ENCODE results near the gene CCDC63. TPM values are rescaled to one million over a fixed set of nuclear protein-coding genes. Genes with fewer than 3 reads are reported as not detected.

The CCDC63 gene
- total RNA-seq, 3 donors from 2014 or later, result not detected

GRCh38 chr12:110921262-110921661, 74.5 kb downstream of the CCDC63 start:
- TF ChIP-seq CTCF (IDR thresholded peaks at IDR 0.05) (no peak), POLR2A (IDR thresholded peaks at IDR 0.05) (no peak), POLR2AphosphoS5 (IDR thresholded peaks at IDR 0.05) (no peak)
- no peaks in the 10 kb centered on the region for H3K9me3 ChIP-seq
- H3K4me3 ChIP-seq, result no peak overlapping the region
- no peaks in the 10 kb centered on the region for H3K4me1 ChIP-seq
- no peak for DNase-seq (ENCODE audit: low spot score in 2 of 2)
- no peaks in the 10 kb centered on the region for H3K36me3 ChIP-seq
- intact Hi-C loops (cut with DNase I; ENCODE audit: low total_unique reads), result no loop called here
- H3K27me3 ChIP-seq, result peaks cover 0 to 7% of the 10 kb centered on the region in 2 donors
- no peak overlapping the region for H3K27ac ChIP-seq

DNA sequence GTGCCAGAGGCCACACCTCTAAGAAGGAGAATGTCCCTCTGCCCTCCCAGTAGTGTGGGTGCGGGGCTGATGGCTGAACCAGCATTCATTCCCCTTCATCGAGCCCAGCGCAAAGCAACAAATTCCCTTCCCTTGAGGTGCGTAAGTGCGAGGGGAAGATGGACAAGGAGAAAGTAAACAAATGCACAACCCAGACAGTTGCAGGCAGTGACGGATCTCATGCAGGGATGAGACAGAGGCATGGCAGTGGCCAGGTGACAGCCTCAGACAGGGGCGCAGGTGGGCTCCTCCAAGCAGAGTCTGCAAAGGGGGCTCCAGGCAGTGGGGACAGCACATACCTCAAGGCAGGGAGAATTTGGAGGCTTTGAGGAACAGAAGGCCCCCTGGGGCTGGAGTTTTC, 75.9 kb downstream of the CCDC63 start:
- no peak for DNase-seq (ENCODE audit: low spot score in 2 of 2)
- H3K36me3 ChIP-seq, result no peaks in the 10 kb centered on the region
- no peaks in the 10 kb centered on the region for H3K4me1 ChIP-seq
- peaks cover 0 to 7% of the 10 kb centered on the region in 2 donors for H3K27me3 ChIP-seq
- no peak overlapping the region for H3K27ac ChIP-seq
- H3K4me3 ChIP-seq, result no peak overlapping the region
- H3K9me3 ChIP-seq, result no peaks in the 10 kb centered on the region
- TF ChIP-seq POLR2A (IDR thresholded peaks at IDR 0.05) (no peak), CTCF (IDR thresholded peaks at IDR 0.05) (no peak), POLR2AphosphoS5 (IDR thresholded peaks at IDR 0.05) (no peak)
- intact Hi-C loops (cut with DNase I; ENCODE audit: low total_unique reads), result no loop called here

DNA sequence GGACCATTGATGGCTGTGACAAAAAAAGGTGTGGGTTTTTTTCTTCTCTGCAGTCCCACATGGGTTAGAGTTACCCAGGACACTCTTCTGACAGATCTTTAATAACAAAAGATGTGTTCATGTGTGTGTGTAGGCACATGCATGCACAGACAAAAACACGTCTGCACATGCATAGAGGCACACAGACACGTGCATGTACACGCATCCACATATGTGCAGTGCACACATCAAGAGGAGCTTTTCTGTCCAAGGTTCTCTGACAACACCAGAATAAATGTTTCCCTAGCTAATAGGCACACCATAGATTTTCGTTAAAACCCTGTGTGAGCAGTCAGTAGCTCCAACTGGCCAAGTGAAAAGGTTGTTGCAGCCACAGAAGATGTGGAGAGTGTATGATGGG, 76.4 kb downstream of the CCDC63 start:
- intact Hi-C loops (cut with DNase I; ENCODE audit: low total_unique reads), result no loop called here
- H3K27me3 ChIP-seq, result peaks cover 0 to 7% of the 10 kb centered on the region in 2 donors
- no peaks in the 10 kb centered on the region for H3K9me3 ChIP-seq
- TF ChIP-seq CTCF (IDR thresholded peaks at IDR 0.05) (no peak), POLR2A (IDR thresholded peaks at IDR 0.05) (no peak), POLR2AphosphoS5 (IDR thresholded peaks at IDR 0.05) (no peak)
- no peak overlapping the region for H3K27ac ChIP-seq
- no peak for DNase-seq (ENCODE audit: low spot score in 2 of 2)
- H3K4me3 ChIP-seq, result no peak overlapping the region
- no peaks in the 10 kb centered on the region for H3K4me1 ChIP-seq
- H3K36me3 ChIP-seq, result no peaks in the 10 kb centered on the region

GRCh38 chr12:110923692-110924334, 77.0 kb downstream of the CCDC63 start:
- TF ChIP-seq POLR2A (IDR thresholded peaks at IDR 0.05) (no peak), POLR2AphosphoS5 (IDR thresholded peaks at IDR 0.05) (no peak), CTCF (IDR thresholded peaks at IDR 0.05) (no peak)
- Histone ChIP-seq H3K4me1 (no peaks in the 10 kb centered on the region), H3K27me3 (peaks cover 0 to 7% of the 10 kb centered on the region in 2 donors), H3K4me3 (no peak overlapping the region), H3K9me3 (no peaks in the 10 kb centered on the region), H3K36me3 (no peaks in the 10 kb centered on the region), H3K27ac (no peak overlapping the region)
- intact Hi-C loops (cut with DNase I; ENCODE audit: low total_unique reads), result no loop called here
- no peak for DNase-seq (ENCODE audit: low spot score in 2 of 2)

- Histone ChIP-seq H3K4me1 (no peaks in the 10 kb centered on the region), H3K27ac (no peak overlapping the region), H3K9me3 (no peaks in the 10 kb centered on the region), H3K4me3 (no peak overlapping the region), H3K27me3 (peaks cover 0 to 7% of the 10 kb centered on the region in 2 donors), H3K36me3 (no peaks in the 10 kb centered on the region)
- intact Hi-C loops (cut with DNase I; ENCODE audit: low total_unique reads), result no loop called here
- TF ChIP-seq POLR2AphosphoS5 (IDR thresholded peaks at IDR 0.05) (no peak), POLR2A (IDR thresholded peaks at IDR 0.05) (no peak), CTCF (IDR thresholded peaks at IDR 0.05) (no peak)
- no peak for DNase-seq (ENCODE audit: low spot score in 2 of 2)
Observed at GRCh38 chr12:110927546-110927945, 80.8 kb downstream of the CCDC63 start.

Data from breast epithelium (tissue), 4 donors.